B cell (primary cell): ENCODE data around the gene SARNP. TPM values are rescaled to one million over a fixed set of nuclear protein-coding genes. Genes with fewer than 3 reads are reported as not detected.

ENCODE experiments used
- ATAC-seq: fragments of 200-7000 bp; cut with Tn5 transposase; one replicate; pipeline ENCODE4 v1.10.0; 2021; ENCODE audit warnings: low read depth, mild to moderate bottlenecking, moderate number of reproducible peaks, moderate library complexity
- CTCF ChIA-PET: fragments of 350-600 bp; sonication (Branson Sonifier 250); formaldehyde crosslinking; loops from one replicate; lab custom pipeline; 2021; ENCODE audit warnings: antibody characterized with exemption, inconsistent platforms; lab: Charles Lee
- POLR2A ChIA-PET: fragments of 350-600 bp; sonication (Branson Sonifier 250); formaldehyde crosslinking; loops from one replicate; lab custom pipeline; 2021; ENCODE audit warnings: antibody characterized with exemption; lab: Charles Lee
- DNase-seq: peaks from one replicate; pipeline ENCODE4 v3.0.0; 2013
- H2AFZ ChIP-seq: 2 replicates; pipeline ENCODE4 v1.6.1; 2012; ENCODE audit warnings: mild to moderate bottlenecking, low read depth, low read length; ENCODE audit not compliant: insufficient read depth, poor library complexity, severe bottlenecking
- H3K27ac ChIP-seq, 2 donors: 1 replicate in 1 of 2; 2 replicates in 1 of 2; pipeline ENCODE4 v1.5.1; 2012 to 2013; ENCODE audit warnings: low read length in 2 of 2, mild to moderate bottlenecking in 2 of 2, moderate library complexity in 1 of 2
- H3K27me3 ChIP-seq, 4 experiments: fragments of 200-600 bp in 1 of 4; sonication (generic) in 1 of 4; replicated peaks in 1 of 4; 1 replicate in 2 of 4; 2 replicates in 2 of 4; pipeline versions ENCODE4 v1.6.1 to v1.7.0; 2013 to 2016; ENCODE audit warnings: low read length in 3 of 4, mild to moderate bottlenecking in 2 of 4, mixed read lengths in 1 of 4, moderate library complexity in 1 of 4; ENCODE audit not compliant: insufficient read depth in 4 of 4, control insufficient read depth in 3 of 4; ENCODE audit errors: control extremely low read depth in 1 of 4
- H3K36me3 ChIP-seq, 2 experiments: replicated peaks in 1 of 2; 1 replicate in 1 of 2; 2 replicates in 1 of 2; pipeline versions ENCODE4 v1.6.1 to v1.7.1; 2013; ENCODE audit warnings: low read length in 1 of 2; ENCODE audit not compliant: insufficient read depth in 2 of 2, control insufficient read depth in 1 of 2; ENCODE audit errors: control extremely low read depth in 1 of 2, extremely low read depth in 1 of 2
- H3K4me1 ChIP-seq, 2 donors: fragments of 200-600 bp in 1 of 2; sonication (generic) in 1 of 2; 1 replicate in 1 of 2; 2 replicates in 1 of 2; pipeline versions ENCODE4 v1.5.1 to v1.6.1; 2013 to 2017; ENCODE audit warnings: low read length in 2 of 2; ENCODE audit not compliant: control insufficient read depth in 2 of 2, insufficient read depth in 2 of 2
- H3K4me2 ChIP-seq: replicated peaks from 2 replicates; pipeline ENCODE3; 2012; ENCODE audit warnings: mild to moderate bottlenecking, low read depth, low read length; ENCODE audit not compliant: poor library complexity, severe bottlenecking
- H3K4me3 ChIP-seq, 5 experiments: fragments of 200-600 bp in 1 of 5; sonication (generic) in 1 of 5; 1 replicate in 3 of 5; 2 replicates in 2 of 5; pipeline versions ENCODE4 v1.5.1 to v1.7.0; 2011 to 2016; ENCODE audit warnings: low read length in 4 of 5, mild to moderate bottlenecking in 4 of 5, low read depth in 2 of 5, control low read depth in 1 of 5, moderate library complexity in 1 of 5; ENCODE audit not compliant: insufficient read depth in 1 of 5; ENCODE audit errors: control extremely low read depth in 1 of 5, extremely low read depth in 1 of 5
- H3K79me2 ChIP-seq: fragments of 200-600 bp; sonication (generic); one replicate; pipeline ENCODE4 v1.6.0; 2016; ENCODE audit warnings: low read length; ENCODE audit not compliant: control insufficient read depth, insufficient read depth
- H3K9ac ChIP-seq: fragments of 200-600 bp; sonication (generic); 2 replicates; pipeline ENCODE4 v1.6.1; 2017; ENCODE audit warnings: mild to moderate bottlenecking, low read length, moderate library complexity
- H3K9me3 ChIP-seq, 3 donors: one replicate each; pipeline versions ENCODE4 v1.6.1 to v1.7.1; 2013; ENCODE audit warnings: low read length in 2 of 3; ENCODE audit not compliant: control insufficient read depth in 2 of 3, insufficient read depth in 1 of 3; ENCODE audit errors: control extremely low read depth in 1 of 3
- H4K20me1 ChIP-seq: 2 replicates; pipeline ENCODE4 v1.6.0; 2012; ENCODE audit warnings: mild to moderate bottlenecking, low read length; ENCODE audit not compliant: insufficient read depth, control insufficient read depth, poor library complexity, severe bottlenecking
- H3K27ac Mint-ChIP-seq: one replicate; pipeline ENCODE4 v1.8.0; 2021; ENCODE audit warnings: mixed read lengths
- H3K27me3 Mint-ChIP-seq: one replicate; pipeline ENCODE4 v1.8.0; 2021; ENCODE audit warnings: mixed read lengths
- H3K4me1 Mint-ChIP-seq: one replicate; pipeline ENCODE4 v1.8.0; 2021; ENCODE audit warnings: mixed read lengths
- H3K4me3 Mint-ChIP-seq: one replicate; pipeline ENCODE4 v1.8.0; 2021; ENCODE audit warnings: mixed read lengths
- H3K9me3 Mint-ChIP-seq: one replicate; pipeline ENCODE4 v1.8.0; 2022; ENCODE audit warnings: mixed read lengths; ENCODE audit not compliant: insufficient read depth
- EZH2 ChIP-seq: IDR thresholded peaks from 2 replicates; pipeline ENCODE4 v1.6.1; 2012; ENCODE audit warnings: borderline replicate concordance, low read depth, mild to moderate bottlenecking, moderate library complexity, low read length; ENCODE audit not compliant: insufficient read depth, poor library complexity, severe bottlenecking
- WGBS: methylation state at CpG from one replicate; pipeline ENCODE4 v1.1.5; 2013; ENCODE audit warnings: missing lambda C conversion rate; ENCODE audit not compliant: insufficient coverage; 5-methylcytosine and 5-hydroxymethylcytosine counted together
- intact Hi-C: fragments of 100-400 bp; cut with micrococcal nuclease; formaldehyde crosslinking; loops from one replicate; pipeline ENCODE4 v1.10.0; 2022
- polyA plus RNA-seq: library from polyadenylated mRNA; depleted of rRNA; stranded (reverse); fragments of >200 nt; gene quantifications from 2 replicates; pipeline ENCODE4 v1.2.3, GENCODE V29; 2012
- total RNA-seq, 2 donors: library from RNA; stranded (reverse); fragments of 120-200 nt in 1 of 2; gene quantifications; 1 replicate in 1 of 2; 2 replicates in 1 of 2; pipeline versions ENCODE4 v1.2.3 to v1.2.4, GENCODE V29; 2013 to 2022
- TF ChIP-seq, protein P1 (sequence below): fragments of 200-600 bp; IDR thresholded peaks from one replicate; pipeline ENCODE4 v1.8.0; 2022; ENCODE audit warnings: antibody characterized with exemption, mild to moderate bottlenecking

SARNP gene
- total and polyA plus RNA-seq, 2 donors (not counting 1 experiment from before 2014, with no cell fraction given), result 22.6 to 46.4 TPM

DNA sequence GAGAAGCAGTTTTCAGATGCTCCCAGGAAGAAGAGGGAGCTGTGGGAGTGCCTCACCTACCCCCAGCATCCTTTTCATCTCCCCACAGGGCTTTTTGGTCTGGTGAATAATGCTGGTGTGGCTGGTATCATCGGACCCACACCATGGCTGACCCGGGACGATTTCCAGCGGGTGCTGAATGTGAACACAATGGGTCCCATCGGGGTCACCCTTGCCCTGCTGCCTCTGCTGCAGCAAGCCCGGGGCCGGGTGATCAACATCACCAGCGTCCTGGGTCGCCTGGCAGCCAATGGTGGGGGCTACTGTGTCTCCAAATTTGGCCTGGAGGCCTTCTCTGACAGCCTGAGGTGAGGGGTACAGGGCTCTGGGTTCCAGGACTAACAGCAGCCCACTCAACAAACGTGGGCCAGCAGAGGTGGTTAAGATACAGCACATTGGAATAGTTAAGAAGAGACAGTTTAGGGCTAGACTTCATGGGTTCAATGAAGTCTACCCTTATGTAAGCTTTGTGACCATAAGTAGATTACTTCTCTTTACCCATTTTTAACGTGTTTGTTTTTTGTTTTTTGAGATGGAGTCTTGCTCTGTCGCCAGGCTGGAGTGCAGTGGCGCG is 95.8 kb downstream of the SARNP start:
- ATAC-seq (no peak), DNase-seq (no peak)
- Histone ChIP-seq H3K9me3 (no peaks in the 10 kb centered on the region), H2AFZ (no peak overlapping the region), H3K27me3 (no peaks in the 10 kb centered on the region), H3K79me2 (peaks cover 21% of the 10 kb centered on the region), H3K4me3 (no peak overlapping the region), H4K20me1 (peaks cover 20% of the 10 kb centered on the region), H3K4me1 (peaks cover 13 to 32% of the 10 kb centered on the region in 2 donors), H3K4me2 (no peak overlapping the region), H3K27ac (no peak overlapping the region), H3K36me3 (peaks cover 0 to 35% of the 10 kb centered on the region in 2 experiments), H3K9ac (no peak overlapping the region)
- ChIA-PET POLR2A (interaction anchor here (0.8 kb wide), 1 partner anchor 162 kb away, joined by 7 read pairs; no protein-coding TSS in a partner anchor), CTCF (interaction anchor here (0.6 to 11.0 kb wide), 7 partner anchors 14 to 330 kb away, joined by 3 to 147 read pairs (median 4); no protein-coding TSS in a partner anchor)
- Mint-ChIP-seq H3K27me3 (no peaks in the 10 kb centered on the region), H3K9me3 (no peaks in the 10 kb centered on the region), H3K27ac (no peak overlapping the region), H3K4me3 (no peak overlapping the region), H3K4me1 (peaks cover 43% of the 10 kb centered on the region)
- TF ChIP-seq, protein P1, sequence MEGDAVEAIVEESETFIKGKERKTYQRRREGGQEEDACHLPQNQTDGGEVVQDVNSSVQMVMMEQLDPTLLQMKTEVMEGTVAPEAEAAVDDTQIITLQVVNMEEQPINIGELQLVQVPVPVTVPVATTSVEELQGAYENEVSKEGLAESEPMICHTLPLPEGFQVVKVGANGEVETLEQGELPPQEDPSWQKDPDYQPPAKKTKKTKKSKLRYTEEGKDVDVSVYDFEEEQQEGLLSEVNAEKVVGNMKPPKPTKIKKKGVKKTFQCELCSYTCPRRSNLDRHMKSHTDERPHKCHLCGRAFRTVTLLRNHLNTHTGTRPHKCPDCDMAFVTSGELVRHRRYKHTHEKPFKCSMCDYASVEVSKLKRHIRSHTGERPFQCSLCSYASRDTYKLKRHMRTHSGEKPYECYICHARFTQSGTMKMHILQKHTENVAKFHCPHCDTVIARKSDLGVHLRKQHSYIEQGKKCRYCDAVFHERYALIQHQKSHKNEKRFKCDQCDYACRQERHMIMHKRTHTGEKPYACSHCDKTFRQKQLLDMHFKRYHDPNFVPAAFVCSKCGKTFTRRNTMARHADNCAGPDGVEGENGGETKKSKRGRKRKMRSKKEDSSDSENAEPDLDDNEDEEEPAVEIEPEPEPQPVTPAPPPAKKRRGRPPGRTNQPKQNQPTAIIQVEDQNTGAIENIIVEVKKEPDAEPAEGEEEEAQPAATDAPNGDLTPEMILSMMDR, result no peak
- TF ChIP-seq EZH2, result no peak
- WGBS, result 94% methylated on average over 9 of the region's 14 CpGs
- intact Hi-C loops, result no loop called here

DNA sequence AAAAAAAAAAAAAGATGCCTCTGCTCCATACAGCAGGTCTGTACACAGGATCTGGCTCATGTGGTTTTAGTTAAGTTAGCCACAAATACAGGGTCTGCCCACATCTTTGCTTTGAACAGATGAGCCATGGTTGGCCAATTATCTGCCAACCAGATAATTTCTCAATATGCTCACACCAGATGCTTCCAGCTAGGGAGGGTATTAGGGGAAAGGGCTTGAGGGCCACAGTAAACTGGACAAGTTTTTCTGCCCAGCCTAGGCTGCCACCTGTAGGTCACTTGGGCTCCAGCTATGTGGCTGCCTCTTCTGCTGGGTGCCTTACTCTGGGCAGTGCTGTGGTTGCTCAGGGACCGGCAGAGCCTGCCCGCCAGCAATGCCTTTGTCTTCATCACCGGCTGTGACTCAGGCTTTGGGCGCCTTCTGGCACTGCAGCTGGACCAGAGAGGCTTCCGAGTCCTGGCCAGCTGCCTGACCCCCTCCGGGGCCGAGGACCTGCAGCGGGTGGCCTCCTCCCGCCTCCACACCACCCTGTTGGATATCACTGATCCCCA is 96.6 kb downstream of the SARNP start:
- ChIA-PET CTCF (interaction anchor here (0.7 to 11.0 kb wide), 8 partner anchors 8 to 74 kb away, joined by 3 to 147 read pairs (median 4); partner anchors contain the start of gene CD63), POLR2A (interaction anchor here (0.8 kb wide), 1 partner anchor 163 kb away, joined by 7 read pairs; no protein-coding TSS in a partner anchor)
- Histone ChIP-seq H3K79me2 (peaks cover 25% of the 10 kb centered on the region), H3K36me3 (peaks cover 0 to 35% of the 10 kb centered on the region in 2 experiments), H4K20me1 (peaks cover 23% of the 10 kb centered on the region), H3K27ac (no peak overlapping the region), H3K4me2 (no peak overlapping the region), H3K4me3 (no peak overlapping the region), H3K27me3 (no peaks in the 10 kb centered on the region), H2AFZ (no peak overlapping the region), H3K9ac (no peak overlapping the region), H3K4me1 (peaks cover 14 to 36% of the 10 kb centered on the region in 2 donors), H3K9me3 (no peaks in the 10 kb centered on the region)
- ATAC-seq (no peak), DNase-seq (no peak)
- TF ChIP-seq EZH2, result no peak
- TF ChIP-seq, protein P1, result no peak
- intact Hi-C loops, result no loop called here
- 99% methylated on average over 7 of the region's 9 CpGs for WGBS
- H3K27ac Mint-ChIP-seq, result no peak overlapping the region
- peaks cover 43% of the 10 kb centered on the region for H3K4me1 Mint-ChIP-seq
- H3K27me3 Mint-ChIP-seq, result no peaks in the 10 kb centered on the region
- H3K4me3 Mint-ChIP-seq, result no peak overlapping the region
- H3K9me3 Mint-ChIP-seq, result no peaks in the 10 kb centered on the region
